BLaER1 (cell line): ENCODE results near the gene ZNF716.
A peak's percentile ranks its signal among the peaks of the same experiment; 100 is the strongest.
"Not testable (repeated sequence)": the region's sequence is repeated elsewhere in the genome, so short reads cannot be mapped to it uniquely, and the experiment has no call there.

ENCODE experiments used
- H3K27ac ChIP-seq: shearing (Covaris generic); formaldehyde crosslinking; 2 replicates; pipeline ENCODE4 v1.8.1; 2022
- H3K27me3 ChIP-seq: shearing (Covaris generic); formaldehyde crosslinking; 2 replicates; pipeline ENCODE4 v1.8.1; 2022
- H3K36me3 ChIP-seq: shearing (Covaris generic); formaldehyde crosslinking; 2 replicates; pipeline ENCODE4 v1.8.1; 2022
- H3K4me1 ChIP-seq: shearing (Covaris generic); formaldehyde crosslinking; 2 replicates; pipeline ENCODE4 v1.8.1; 2022
- H3K4me2 ChIP-seq: shearing (Covaris generic); formaldehyde crosslinking; 2 replicates; pipeline ENCODE4 v1.8.1; 2022
- H3K4me3 ChIP-seq: shearing (Covaris generic); formaldehyde crosslinking; 2 replicates; pipeline ENCODE4 v1.8.1; 2022
- H3K9ac ChIP-seq: shearing (Covaris generic); formaldehyde crosslinking; 2 replicates; pipeline ENCODE4 v1.8.1; 2022
- H3K9me3 ChIP-seq: shearing (Covaris generic); formaldehyde crosslinking; 2 replicates; pipeline ENCODE4 v1.8.1; 2022
- H4K20me1 ChIP-seq: shearing (Covaris generic); formaldehyde crosslinking; 2 replicates; pipeline ENCODE4 v1.8.1; 2022
- Cebpa-rat ChIP-seq: shearing (Covaris generic); IDR thresholded peaks from 2 replicates; pipeline ENCODE4 v1.8.1; 2022

Gene ZNF716

GRCh38 chr7:57425239-57425944 lies 24.6 kb upstream of the ZNF716 start:
- H3K4me3 ChIP-seq: 0 out of 2 replicates have a peak overlapping the region, but pooled peaks have one; percentile 18
- H3K27me3 ChIP-seq: no peaks in the 10 kb centered on the region
- no peaks in the 10 kb centered on the region for H3K4me1 ChIP-seq
- H3K4me2 ChIP-seq: no peak overlapping the region
- no peaks in the 10 kb centered on the region for H3K36me3 ChIP-seq
- no peak for TF ChIP-seq Cebpa-rat
- H4K20me1 ChIP-seq: no peaks in the 10 kb centered on the region
- peaks cover 42% of the 10 kb centered on the region for H3K9me3 ChIP-seq
- no peak overlapping the region for H3K27ac ChIP-seq
- no peak overlapping the region for H3K9ac ChIP-seq

GRCh38 chr7:57425969-57426628 lies 23.9 kb upstream of the ZNF716 start:
- Histone ChIP-seq H3K27ac (no peak overlapping the region), H3K4me2 (no peak overlapping the region), H3K9ac (no peak overlapping the region), H3K36me3 (no peaks in the 10 kb centered on the region), H3K4me1 (no peaks in the 10 kb centered on the region), H4K20me1 (no peaks in the 10 kb centered on the region), H3K4me3 (no peak overlapping the region), H3K27me3 (no peaks in the 10 kb centered on the region), H3K9me3 (peaks cover 42% of the 10 kb centered on the region)
- TF ChIP-seq Cebpa-rat: no peak

- H4K20me1 ChIP-seq: no peaks in the 10 kb centered on the region
- no peaks in the 10 kb centered on the region for H3K27me3 ChIP-seq
- peaks cover 42% of the 10 kb centered on the region for H3K9me3 ChIP-seq
- no peak overlapping the region for H3K27ac ChIP-seq
- TF ChIP-seq Cebpa-rat: no peak
- no peaks in the 10 kb centered on the region for H3K4me1 ChIP-seq
- no peaks in the 10 kb centered on the region for H3K36me3 ChIP-seq
- H3K9ac ChIP-seq: no peak overlapping the region
- H3K4me3 ChIP-seq: no peak overlapping the region
- H3K4me2 ChIP-seq: no peak overlapping the region
These were observed 23.4 kb upstream of the ZNF716 start for GRCh38 chr7:57426629-57427003.

- no peak for TF ChIP-seq Cebpa-rat
- no peaks in the 10 kb centered on the region for H4K20me1 ChIP-seq
- H3K27ac ChIP-seq: no peak overlapping the region
- no peak overlapping the region for H3K4me3 ChIP-seq
- H3K4me2 ChIP-seq: no peak overlapping the region
- peaks cover 42% of the 10 kb centered on the region for H3K9me3 ChIP-seq
- H3K9ac ChIP-seq: no peak overlapping the region
- H3K36me3 ChIP-seq: no peaks in the 10 kb centered on the region
- H3K27me3 ChIP-seq: no peaks in the 10 kb centered on the region
- H3K4me1 ChIP-seq: no peaks in the 10 kb centered on the region
These were observed 22.8 kb upstream of the ZNF716 start for GRCh38 chr7:57427146-57427545.

GRCh38 chr7:57427594-57427993 lies 22.4 kb upstream of the ZNF716 start:
- no peak for TF ChIP-seq Cebpa-rat
- Histone ChIP-seq H3K4me1 (no peaks in the 10 kb centered on the region), H3K4me2 (no peak overlapping the region), H3K36me3 (no peaks in the 10 kb centered on the region), H3K27ac (no peak overlapping the region), H3K4me3 (no peak overlapping the region), H3K9ac (no peak overlapping the region), H3K27me3 (no peaks in the 10 kb centered on the region), H3K9me3 (peaks cover 42% of the 10 kb centered on the region), H4K20me1 (no peaks in the 10 kb centered on the region)

- no peak overlapping the region for H3K4me3 ChIP-seq
- H3K27ac ChIP-seq: no peak overlapping the region
- H3K36me3 ChIP-seq: no peaks in the 10 kb centered on the region
- no peaks in the 10 kb centered on the region for H3K27me3 ChIP-seq
- no peak overlapping the region for H3K9ac ChIP-seq
- H4K20me1 ChIP-seq: no peaks in the 10 kb centered on the region
- no peak for TF ChIP-seq Cebpa-rat
- H3K4me1 ChIP-seq: no peaks in the 10 kb centered on the region
- H3K4me2 ChIP-seq: no peak overlapping the region
- peaks cover 11% of the 10 kb centered on the region for H3K9me3 ChIP-seq
These were observed 17.4 kb upstream of the ZNF716 start for GRCh38 chr7:57432583-57432982.

- Histone ChIP-seq H3K9me3 (peaks cover 49% of the 10 kb centered on the region), H3K27me3 (no peaks in the 10 kb centered on the region), H4K20me1 (no peaks in the 10 kb centered on the region), H3K4me2 (no peak overlapping the region), H3K9ac (no peak overlapping the region), H3K4me1 (no peaks in the 10 kb centered on the region), H3K27ac (no peak overlapping the region), H3K36me3 (no peaks in the 10 kb centered on the region), H3K4me3 (no peak overlapping the region)
- no peak for TF ChIP-seq Cebpa-rat
These were observed 12.4 kb upstream of the ZNF716 start for GRCh38 chr7:57437581-57437980.

- Histone ChIP-seq H3K4me3 (no peak overlapping the region), H3K27ac (no peak overlapping the region), H3K9me3 (peaks cover 50% of the 10 kb centered on the region), H4K20me1 (no peaks in the 10 kb centered on the region), H3K36me3 (no peaks in the 10 kb centered on the region), H3K4me1 (no peaks in the 10 kb centered on the region), H3K9ac (no peak overlapping the region), H3K4me2 (no peak overlapping the region), H3K27me3 (no peaks in the 10 kb centered on the region)
- no peak for TF ChIP-seq Cebpa-rat
These were observed 11.7 kb upstream of the ZNF716 start for GRCh38 chr7:57438244-57438643.

GRCh38 chr7:57443567-57443966 lies 6.4 kb upstream of the ZNF716 start:
- Histone ChIP-seq H3K9me3 (peaks cover 47% of the 10 kb centered on the region), H3K36me3 (no peaks in the 10 kb centered on the region), H3K4me3 (no peak overlapping the region), H3K9ac (no peak overlapping the region), H3K27me3 (no peaks in the 10 kb centered on the region), H3K4me1 (no peaks in the 10 kb centered on the region), H3K4me2 (no peak overlapping the region), H3K27ac (no peak overlapping the region), H4K20me1 (no peaks in the 10 kb centered on the region)
- no peak for TF ChIP-seq Cebpa-rat

GRCh38 chr7:57469186-57469828 lies 19.3 kb downstream of the ZNF716 start:
- H3K4me2 ChIP-seq, H3K4me1 ChIP-seq, H3K9ac ChIP-seq, H3K27ac ChIP-seq, H3K36me3 ChIP-seq, H3K27me3 ChIP-seq, H4K20me1 ChIP-seq, H3K4me3 ChIP-seq: not testable (repeated sequence)
- peaks cover 86% of the 10 kb centered on the region for H3K9me3 ChIP-seq

GRCh38 chr7:57480304-57480703 lies 30.3 kb downstream of the ZNF716 start:
- H3K9me3 ChIP-seq: peaks cover 49% of the 10 kb centered on the region
- not testable (repeated sequence) for H4K20me1 ChIP-seq, H3K27me3 ChIP-seq

GRCh38 chr7:57485022-57485421 lies 35.0 kb downstream of the ZNF716 start:
- not testable (repeated sequence) for H3K4me1 ChIP-seq, H3K27ac ChIP-seq, H3K27me3 ChIP-seq, H3K9ac ChIP-seq, H3K4me2 ChIP-seq, H4K20me1 ChIP-seq, H3K4me3 ChIP-seq, H3K36me3 ChIP-seq
- peaks cover 62% of the 10 kb centered on the region for H3K9me3 ChIP-seq

More at GRCh38 chr7:57480304-57480703, 30.3 kb downstream of the ZNF716 start:
- not testable (repeated sequence) for H3K4me1 ChIP-seq, H3K27ac ChIP-seq, H3K4me3 ChIP-seq, H3K4me2 ChIP-seq, H3K36me3 ChIP-seq, H3K9ac ChIP-seq
